Panc1 (cell line): Measurements from ENCODE around the gene MAPKBP1.

Experiments
- CTCF ChIP-seq: fragments of 450-650 bp; IDR thresholded peaks from 2 replicates; pipeline ENCODE4 v1.5.1; 2017; ENCODE audit warnings: mild to moderate bottlenecking
- POLR2AphosphoS5 ChIP-seq: IDR thresholded peaks from 2 replicates; pipeline ENCODE4 v1.6.1; 2012; ENCODE audit warnings: mild to moderate bottlenecking, low read depth, low read length, moderate library complexity
- SIN3A ChIP-seq: IDR thresholded peaks from 2 replicates; pipeline ENCODE4 v1.6.1; 2012; ENCODE audit warnings: low read depth, mild to moderate bottlenecking, low read length, moderate library complexity, borderline replicate concordance; ENCODE audit not compliant: insufficient read depth

DNA sequence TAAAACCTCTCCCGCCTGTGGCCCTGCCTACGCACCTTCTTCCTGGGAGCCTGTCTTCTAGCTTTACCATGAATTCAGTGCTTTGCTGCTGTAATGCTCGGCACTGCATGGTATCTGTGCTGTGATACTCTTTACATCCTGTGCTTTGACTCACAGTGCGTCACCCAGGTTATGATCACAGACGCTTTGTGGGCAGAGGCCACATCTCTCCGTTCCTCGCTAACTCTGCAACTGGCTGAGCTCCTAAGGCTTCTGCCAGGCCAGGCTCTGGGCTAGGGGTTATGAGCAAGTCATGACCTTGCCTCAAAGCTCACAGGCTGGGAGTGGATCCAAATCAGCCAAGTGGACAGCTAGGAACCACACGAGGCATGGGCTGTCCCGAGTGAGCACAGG, 96.4 kb downstream of the MAPKBP1 start:
- no peak for TF ChIP-seq CTCF
- TF ChIP-seq POLR2AphosphoS5: no peak
- TF ChIP-seq SIN3A: no peak
